Ishikawa (cell line): ENCODE data around the gene MCF2L2.

Experiments
- EP300 ChIP-seq: IDR thresholded peaks from 2 replicates; pipeline ENCODE4 v1.6.1; 2012; ENCODE audit warnings: borderline replicate concordance
- MAX ChIP-seq: IDR thresholded peaks from 2 replicates; pipeline ENCODE4 v1.6.1; 2012
- RAD21 ChIP-seq: IDR thresholded peaks from 2 replicates; pipeline ENCODE4 v1.6.1; 2012; ENCODE audit warnings: low read depth

- TF ChIP-seq MAX (no peak), EP300 (no peak), RAD21 (no peak)
Measured at GRCh38 chr3:183437061-183437460, 8.6 kb upstream of the MCF2L2 start.
